ENCODE data around the gene HTR2A.

HTR2A gene

DNA sequence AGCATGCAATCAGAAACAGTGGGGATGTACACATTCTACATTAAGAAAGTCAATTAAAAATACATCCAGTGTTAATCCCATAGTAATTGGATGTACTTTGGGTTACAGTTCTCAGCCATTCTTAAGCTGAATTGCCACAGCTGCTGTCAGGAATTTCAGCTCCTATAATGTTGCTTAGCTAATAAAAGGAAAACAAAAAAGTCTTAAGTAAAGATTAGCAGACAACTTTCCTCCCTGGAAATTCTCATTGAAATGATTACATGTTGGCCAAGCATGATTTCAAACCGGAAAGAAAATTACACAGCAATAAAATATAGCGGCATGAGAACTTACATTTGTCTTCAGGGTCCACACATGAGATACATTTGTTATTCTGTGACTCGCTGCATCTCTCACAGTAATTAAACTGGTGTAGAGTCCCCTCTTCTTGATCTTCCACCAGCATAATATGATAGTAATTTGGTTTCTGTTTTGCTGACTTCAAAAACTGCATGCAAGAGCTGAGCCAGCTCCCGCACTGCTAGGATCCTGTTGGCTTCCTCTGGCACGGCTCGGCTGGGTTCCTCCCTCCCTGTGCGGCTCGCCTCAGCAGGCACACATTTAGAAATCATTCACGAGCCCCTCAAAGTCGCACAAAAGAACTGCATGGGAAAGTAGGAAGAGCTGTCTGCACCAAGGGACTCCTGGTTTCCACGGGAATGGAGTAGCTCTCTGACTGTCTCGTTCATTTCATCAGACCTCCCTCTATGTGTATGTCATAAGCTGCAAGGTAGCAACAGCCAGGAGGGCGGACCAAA lies at the start of gene HTR2A:
HTR2A (minus strand) TSS at position 713 of the 797 bp plus-strand sequence. CDS start 1,147 bp downstream, outside the sequence.
- DNase-seq (ENCODE audit: low spot score), result no peak

DNA sequence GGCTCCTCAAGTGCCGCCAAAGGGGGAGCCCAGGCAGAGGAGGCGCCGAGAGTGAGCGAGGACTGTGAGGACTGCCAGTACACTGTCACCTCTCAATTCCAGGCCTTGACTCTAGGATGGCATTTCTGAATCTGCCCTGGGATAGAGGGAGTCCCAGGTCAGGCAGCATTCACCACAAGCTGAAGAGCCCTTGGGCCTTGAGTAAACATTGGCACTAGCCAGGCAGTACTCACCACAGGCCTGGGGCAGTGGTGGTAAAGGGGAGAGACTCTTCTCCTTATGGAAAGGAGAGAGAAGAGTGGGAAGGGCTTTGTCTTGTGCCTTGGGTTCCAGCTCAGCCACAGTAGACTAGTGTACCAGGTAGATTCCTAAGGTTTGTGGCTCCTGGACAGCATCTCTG lies 39.7 kb upstream of the HTR2A start:
- DNase-seq (ENCODE audit: low spot score), result no peak

- DNase-seq (ENCODE audit: low spot score), result no peak
These were observed 37.9 kb upstream of the HTR2A start for GRCh38 chr13:46934749-46935148.

- DNase-seq (ENCODE audit: low spot score), result no peak
These were observed 30.2 kb upstream of the HTR2A start for GRCh38 chr13:46926916-46927590.

- DNase-seq (ENCODE audit: low spot score), result no peak
These were observed 28.6 kb upstream of the HTR2A start for GRCh38 chr13:46925486-46925885.

DNA sequence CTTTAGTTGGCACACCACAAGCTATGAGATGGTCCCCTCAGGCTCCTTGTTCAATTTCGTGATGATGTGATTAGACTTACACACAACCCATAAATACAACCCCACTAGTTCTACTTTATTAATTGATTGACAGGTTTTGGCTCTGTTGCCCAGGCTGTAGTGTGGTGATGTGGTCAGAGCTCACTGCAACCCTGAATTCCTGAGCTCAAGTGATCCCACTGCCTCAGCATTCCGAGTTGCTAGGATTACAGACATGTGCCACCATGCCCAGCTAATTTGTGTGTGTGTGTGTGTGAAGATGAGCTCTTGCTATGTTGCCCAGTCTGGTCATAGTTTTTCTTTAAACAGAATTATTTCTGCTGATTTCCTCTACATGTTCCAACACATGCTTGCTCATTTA lies 17.5 kb upstream of the HTR2A start:
- no peak for DNase-seq (ENCODE audit: low spot score)

GRCh38 chr13:46913757-46914156 lies 16.9 kb upstream of the HTR2A start:
- DNase-seq (ENCODE audit: low spot score), result no peak

- no peak for DNase-seq (ENCODE audit: low spot score)
These were observed 12.2 kb upstream of the HTR2A start for GRCh38 chr13:46909042-46909441.

- DNase-seq (ENCODE audit: low spot score), result no peak
These were observed 11.6 kb upstream of the HTR2A start for GRCh38 chr13:46908501-46908900.

GRCh38 chr13:46906405-46906804 lies 9.6 kb upstream of the HTR2A start:
- no peak for DNase-seq (ENCODE audit: low spot score)

DNA sequence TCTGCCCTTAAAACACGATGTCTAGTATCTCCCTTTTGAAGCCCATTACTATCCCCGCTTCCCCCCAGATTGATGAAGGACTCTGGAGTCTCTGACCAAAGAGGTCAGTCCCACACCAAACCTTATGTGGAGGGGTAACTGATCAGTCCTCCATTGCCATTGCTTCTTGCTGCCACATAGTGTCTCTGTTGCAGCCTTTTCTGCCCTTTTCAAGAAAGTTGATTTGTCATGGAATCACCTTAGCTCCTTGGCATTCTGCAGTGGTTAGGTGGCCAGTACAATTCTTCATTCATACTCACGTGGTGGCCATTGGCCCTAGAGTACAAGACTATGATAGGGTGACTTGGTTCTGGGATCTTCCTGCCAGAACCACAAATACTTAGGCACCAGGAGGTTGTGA lies 8.4 kb upstream of the HTR2A start:
- no peak for DNase-seq (ENCODE audit: low spot score)

- no peak for DNase-seq (ENCODE audit: low spot score)
These were observed 6.9 kb upstream of the HTR2A start for GRCh38 chr13:46903748-46904147.

GRCh38 chr13:46901721-46902120 lies 4.9 kb upstream of the HTR2A start:
- DNase-seq (ENCODE audit: low spot score), result no peak

- no peak for DNase-seq (ENCODE audit: low spot score)
These were observed 2.9 kb upstream of the HTR2A start for GRCh38 chr13:46899801-46900200.

DNA sequence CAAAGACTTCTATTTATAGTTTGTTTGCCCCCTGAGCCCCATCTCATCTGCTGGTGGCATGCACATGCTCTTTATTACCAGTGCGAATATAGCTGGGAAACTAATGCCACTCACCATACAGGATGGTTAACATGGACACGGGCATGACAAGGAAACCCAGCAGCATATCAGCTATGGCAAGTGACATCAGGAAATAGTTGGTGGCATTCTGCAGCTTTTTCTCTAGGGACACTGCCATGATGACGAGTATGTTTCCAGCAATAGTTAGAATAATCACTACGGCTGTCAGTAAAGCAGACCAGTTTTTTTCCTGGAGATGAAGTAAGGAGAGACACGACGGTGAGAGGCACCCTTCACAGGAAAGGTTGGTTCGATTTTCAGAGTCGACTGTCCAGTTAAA lies 1.5 kb downstream of the HTR2A start:
- DNase-seq (ENCODE audit: low spot score), result no peak

DNA sequence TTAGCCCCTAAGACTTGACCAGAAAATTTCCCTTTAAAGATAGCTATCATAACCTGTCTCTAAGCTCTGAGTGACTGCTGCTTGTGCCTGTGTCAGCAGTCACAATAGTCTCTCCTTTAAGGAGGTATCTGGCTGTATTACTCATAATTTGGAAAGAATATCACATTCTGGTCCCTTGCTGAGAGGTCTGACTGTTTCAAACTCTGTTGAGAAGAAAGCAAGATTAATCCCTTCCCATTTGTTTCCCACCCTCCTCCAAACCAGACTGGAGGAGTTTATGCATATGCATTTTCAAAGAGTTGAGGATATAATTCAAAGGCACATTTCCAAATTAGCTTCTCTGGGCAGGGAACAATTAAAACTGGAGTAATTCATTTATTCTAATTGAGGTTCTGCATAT lies 2.3 kb downstream of the HTR2A start:
- no peak for DNase-seq (ENCODE audit: low spot score)

GRCh38 chr13:46893798-46894560 lies 2.9 kb downstream of the HTR2A start:
- DNase-seq (ENCODE audit: low spot score), result peak; percentile 52

DNA sequence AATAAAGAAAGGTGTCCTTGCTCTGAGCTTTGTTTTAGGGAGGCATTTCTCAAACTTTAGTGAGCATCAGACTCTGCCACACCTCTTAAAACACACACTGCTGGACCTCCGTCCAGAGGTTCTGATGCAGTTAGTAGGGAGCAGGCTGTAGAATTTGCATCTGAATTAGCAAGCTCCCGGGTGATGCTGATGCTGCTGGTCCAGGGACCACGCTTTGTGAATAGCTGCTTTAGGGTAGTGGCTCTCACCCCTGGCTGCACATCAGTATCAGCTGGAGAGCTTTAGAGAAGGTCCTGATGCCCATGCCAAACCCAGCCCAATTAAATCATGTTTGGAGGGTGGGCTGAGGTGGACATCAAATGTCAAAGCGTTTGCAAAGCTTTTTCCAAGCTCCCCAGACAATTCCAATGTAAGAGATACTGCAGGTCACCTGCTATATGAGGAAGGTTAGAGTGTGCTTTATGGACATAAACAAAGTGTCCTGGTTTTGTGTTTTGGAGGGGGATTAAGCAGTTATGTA lies 3.6 kb downstream of the HTR2A start:
- no peak for DNase-seq (ENCODE audit: low spot score)

GRCh38 chr13:46885018-46885417 lies 11.8 kb downstream of the HTR2A start:
- DNase-seq (ENCODE audit: low spot score), result no peak

- no peak for DNase-seq (ENCODE audit: low spot score)
These were observed 12.3 kb downstream of the HTR2A start for GRCh38 chr13:46884531-46884930.

GRCh38 chr13:46881621-46882020 lies 15.2 kb downstream of the HTR2A start:
- no peak for DNase-seq (ENCODE audit: low spot score)

DNA sequence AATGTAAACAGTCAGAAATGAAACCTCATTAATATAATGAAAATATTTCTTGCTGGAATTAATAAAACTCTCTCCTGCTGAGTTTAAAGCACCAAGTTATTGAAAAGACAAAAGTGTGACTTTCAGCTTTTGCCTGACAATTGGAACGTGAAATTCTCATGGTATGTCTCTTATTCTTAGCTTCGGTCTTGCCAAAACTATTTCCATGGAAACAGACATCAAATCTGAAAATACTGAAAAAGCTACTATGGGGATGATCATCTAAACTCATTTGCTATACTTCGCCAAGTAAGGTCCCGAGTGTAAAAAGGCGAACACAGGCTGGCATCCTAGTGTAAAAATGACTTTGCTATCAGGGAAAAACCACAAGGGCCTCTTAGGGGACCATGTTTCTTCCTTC lies 22.8 kb downstream of the HTR2A start:
- DNase-seq (ENCODE audit: low spot score), result no peak

- DNase-seq (ENCODE audit: low spot score), result no peak
These were observed 25.3 kb downstream of the HTR2A start for GRCh38 chr13:46871557-46871956.

Measured in hematopoietic multipotent progenitor cell treated with erythropoietin and hydrocortisone succinate and interleukin-3 and kit ligand, for 17 days (in vitro differentiated cells).